Fibroblast of upper back skin (primary cell): ENCODE data around the gene PREB.
A peak's percentile ranks its signal among the peaks of the same experiment; 100 is the strongest.
"Not testable (repeated sequence)": the region's sequence is repeated elsewhere in the genome, so short reads cannot be mapped to it uniquely, and the experiment has no call there.

Source experiments
- DNase-seq: peaks from one replicate; pipeline ENCODE4 v3.0.0-alpha.2; 2013

The PREB gene, protein sequence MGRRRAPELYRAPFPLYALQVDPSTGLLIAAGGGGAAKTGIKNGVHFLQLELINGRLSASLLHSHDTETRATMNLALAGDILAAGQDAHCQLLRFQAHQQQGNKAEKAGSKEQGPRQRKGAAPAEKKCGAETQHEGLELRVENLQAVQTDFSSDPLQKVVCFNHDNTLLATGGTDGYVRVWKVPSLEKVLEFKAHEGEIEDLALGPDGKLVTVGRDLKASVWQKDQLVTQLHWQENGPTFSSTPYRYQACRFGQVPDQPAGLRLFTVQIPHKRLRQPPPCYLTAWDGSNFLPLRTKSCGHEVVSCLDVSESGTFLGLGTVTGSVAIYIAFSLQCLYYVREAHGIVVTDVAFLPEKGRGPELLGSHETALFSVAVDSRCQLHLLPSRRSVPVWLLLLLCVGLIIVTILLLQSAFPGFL

DNA sequence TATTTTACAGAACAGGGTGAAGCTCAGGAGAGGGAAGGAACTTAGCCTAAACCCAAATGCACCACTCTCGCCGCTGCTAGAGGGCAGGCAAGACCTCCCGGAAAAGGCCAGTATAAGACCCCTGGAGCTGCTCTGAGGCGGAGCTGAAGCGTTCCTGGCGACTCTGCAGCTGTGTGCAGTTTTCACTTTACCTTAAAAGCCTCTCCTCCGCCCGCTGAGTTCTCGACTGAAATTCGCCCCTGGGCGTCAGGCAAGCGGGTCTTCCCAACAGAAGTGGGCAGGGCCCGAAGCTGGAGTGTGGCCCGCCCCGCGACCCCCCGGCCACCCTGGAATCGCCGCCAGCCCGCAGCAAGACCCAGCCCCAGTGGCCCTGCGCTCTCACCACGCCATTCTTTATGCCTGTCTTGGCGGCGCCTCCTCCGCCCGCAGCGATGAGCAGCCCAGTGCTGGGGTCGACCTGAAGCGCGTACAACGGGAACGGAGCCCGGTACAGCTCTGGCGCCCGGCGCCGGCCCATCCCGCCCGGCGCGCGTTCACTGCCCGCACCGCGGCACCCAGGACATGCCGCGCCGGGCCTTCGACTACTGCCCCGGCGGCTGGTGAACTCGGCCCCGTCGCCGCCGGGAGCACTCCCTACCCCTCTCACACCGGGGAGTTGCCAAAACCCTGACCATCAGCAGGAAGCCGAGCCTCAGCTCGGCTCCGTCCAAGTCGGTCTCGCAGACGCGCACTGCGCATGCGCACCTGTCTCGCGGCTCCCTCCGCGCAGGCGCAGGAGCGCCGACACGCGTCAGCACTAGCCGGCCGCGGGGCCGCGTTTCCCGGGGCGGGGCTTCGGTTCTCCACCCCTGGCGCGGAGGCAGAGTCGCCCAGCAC is at the start of gene PREB:
PREB (minus strand) TSS at position 732 of the 876 bp plus-strand sequence; CDS start at position 517, 215 bp downstream.
- peak; percentile 95 for DNase-seq

DNA sequence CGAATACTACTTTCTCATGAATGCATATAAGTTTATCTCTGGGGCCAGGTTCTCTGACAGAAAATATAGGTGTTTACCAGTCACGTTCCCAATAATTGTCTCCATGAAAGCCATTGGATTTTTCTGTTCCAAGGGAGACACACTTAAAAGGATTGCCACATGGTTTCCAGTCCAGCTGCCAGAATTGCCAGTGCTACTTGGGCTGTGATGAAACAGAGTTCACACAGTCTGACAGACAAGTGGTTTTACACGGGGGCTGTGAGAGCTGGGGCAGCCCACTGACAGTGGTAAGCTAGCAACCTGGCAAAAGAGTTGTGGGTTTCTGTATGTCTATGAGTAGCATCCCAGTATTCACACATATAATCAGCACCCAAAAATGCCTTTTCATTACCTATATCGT is 49.7 kb upstream of the PREB start:
- no peak for DNase-seq

DNA sequence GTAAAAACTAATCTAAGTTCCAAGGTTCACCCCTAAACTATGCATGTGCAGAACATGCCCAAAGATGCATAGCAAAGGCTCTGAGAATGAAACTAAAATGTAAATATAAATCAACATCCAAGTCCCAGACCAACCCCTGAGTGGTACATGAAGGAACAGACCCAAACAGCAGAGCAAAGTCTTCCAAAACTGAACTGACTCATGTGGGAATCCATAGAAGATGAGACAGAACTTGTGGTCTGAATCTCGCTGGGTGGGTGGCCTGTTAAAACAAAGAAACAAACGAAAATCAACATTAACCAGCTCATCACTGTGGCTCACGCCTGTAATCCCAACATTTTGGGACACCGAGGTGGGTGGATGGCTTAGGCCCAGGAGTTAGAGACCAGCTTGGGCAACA is 47.9 kb upstream of the PREB start:
- peak; percentile 65 for DNase-seq

DNA sequence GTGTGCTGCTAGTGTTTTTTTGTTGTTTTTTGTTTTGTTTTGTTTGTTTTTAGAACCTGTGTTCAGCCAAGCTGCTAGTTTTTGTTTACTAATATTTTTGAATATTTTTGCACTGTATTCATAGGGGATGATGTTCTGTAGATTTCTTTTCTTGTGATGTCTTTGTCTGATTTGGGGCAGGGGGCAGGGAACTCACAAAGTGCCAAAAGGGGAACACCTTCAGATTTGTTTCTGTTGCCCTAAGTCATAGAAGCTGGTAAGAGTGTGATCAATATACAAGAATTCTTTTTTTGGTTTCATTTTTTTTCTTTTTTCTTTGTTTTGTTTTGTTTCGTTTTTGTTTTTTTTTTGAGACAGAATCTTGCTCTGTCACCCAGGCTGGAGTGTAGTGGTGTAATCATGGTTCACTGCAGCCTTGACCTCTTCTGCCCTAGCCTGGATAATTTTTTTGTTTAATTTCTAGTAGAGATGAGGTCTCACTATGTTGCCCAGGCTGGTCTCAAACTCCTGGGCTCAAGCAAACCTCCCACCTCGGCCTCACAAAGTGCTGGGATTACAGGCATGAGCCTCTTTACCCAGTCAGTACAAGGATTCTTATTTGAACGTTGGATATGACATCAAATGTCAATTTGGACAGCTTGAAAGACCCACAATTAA is 45.0 kb upstream of the PREB start:
- DNase-seq = no peak

DNA sequence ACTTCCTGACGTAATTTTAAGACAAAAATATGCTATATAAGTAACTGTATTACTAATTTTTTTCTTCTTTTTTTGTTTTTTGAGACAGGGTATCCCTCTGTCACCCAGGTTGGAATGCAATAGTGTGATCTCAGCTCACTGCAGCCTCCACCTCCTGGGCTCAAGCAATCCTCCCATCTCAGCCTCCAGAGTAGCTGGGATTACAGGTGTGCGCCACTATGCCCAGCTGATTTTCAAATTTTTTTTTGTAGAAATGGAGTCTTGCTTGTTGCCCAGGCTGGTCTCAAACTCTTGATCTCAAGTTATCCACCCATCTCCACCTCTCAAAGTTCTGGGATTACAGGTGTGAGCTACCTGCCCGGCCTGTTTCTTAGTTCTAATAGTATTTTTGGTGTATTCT is 44.0 kb upstream of the PREB start:
- no peak for DNase-seq

DNA sequence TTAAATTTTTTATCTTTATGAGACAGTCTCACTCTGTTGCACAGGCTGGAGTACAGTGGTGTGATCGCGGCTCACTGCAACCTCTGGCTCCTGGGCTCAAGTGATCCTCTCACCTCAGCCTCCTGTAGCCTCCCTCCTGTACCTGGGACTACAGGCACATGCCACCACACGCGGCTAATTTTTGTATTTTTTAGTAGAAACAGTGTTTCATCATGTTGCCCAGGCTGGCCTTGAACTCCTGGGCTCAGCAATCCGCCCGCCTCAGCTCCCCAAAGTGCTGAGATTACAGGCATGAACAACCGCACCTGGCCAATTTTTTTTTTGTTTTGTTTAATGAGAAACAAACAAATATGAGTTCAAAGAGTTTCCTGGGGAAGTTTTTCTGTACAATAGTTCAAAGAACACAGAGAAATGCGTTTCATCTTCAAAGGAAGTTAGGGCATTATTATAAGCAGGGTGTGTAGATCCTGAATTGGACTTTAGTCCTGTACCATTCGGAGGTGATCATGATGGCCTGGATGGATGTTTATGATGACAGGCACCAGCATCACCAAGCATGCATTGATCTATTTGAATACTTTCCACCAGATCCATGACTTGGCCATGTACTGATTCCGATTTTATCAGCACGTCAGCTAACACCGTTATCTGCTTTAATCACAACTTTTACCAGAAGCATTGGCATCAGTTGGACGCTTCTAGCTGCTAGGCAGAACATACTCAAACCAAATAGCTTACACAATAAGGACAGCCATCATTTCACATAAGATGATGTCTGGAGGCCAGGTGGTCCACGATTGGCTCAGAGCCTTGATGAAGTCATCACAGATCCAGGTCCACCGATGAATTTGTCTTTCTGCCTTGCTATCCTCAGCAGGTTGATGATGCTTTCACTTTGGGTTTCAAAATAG is 43.3 kb upstream of the PREB start:
- no peak for DNase-seq

DNA sequence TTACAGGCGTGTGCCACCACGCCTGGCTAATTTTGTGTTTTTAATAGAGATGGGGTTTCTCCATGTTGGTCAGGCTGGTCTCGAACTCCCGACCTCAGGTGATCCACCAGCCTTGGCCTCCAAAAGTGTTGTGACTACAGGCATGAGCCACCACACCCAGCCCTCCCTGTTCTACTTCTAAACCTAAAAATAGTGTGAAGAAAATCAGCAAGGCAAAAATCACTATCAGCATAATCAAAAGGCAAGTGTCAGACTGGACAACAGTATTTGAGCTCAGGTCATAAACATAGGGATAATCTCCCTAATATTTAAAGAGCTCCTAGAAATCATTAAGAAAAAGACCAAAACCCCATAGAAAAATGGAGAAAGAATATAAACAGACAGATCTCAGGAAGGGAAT is 41.3 kb upstream of the PREB start:
- DNase-seq = not testable (repeated sequence)

DNA sequence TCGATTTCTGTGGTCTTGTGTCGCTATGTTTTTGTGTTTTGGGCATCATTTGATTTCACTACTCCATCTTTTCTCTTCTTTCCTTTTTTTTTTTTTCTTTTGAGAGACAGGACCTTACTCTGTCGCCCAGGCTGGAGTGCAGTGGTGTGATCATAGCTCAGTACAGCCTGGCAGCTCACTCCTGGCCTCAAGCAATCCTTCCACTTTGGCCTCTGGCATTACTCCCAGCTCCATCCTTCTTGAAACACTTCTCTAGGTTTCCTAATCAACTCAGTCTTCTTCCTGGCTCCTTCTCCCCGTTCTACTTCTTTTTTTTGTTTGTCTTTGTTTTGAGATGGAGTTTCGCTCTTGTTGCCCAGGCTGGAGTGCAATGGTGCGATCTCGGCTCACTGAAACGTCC is 40.9 kb upstream of the PREB start:
- DNase-seq = no peak

DNA sequence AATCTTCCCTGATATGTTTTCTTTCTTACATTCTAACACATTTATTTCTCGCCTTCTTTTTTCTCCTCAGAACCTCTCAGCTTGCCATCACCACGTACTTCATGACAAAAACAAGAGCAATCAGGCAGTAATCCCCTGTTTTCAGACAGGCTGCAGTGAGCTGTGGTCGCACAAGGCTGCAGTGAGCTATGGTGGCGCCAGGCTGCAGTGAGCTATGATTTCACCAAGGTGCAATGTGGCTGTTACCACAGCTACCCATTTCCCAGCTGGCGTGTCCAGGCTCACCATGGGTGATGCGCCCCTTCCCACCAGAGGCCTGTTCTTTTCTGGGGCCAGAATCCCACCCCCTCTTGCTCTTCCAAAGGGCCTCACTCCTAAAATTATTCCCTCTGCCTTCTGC is 40.2 kb upstream of the PREB start:
- no peak for DNase-seq

DNA sequence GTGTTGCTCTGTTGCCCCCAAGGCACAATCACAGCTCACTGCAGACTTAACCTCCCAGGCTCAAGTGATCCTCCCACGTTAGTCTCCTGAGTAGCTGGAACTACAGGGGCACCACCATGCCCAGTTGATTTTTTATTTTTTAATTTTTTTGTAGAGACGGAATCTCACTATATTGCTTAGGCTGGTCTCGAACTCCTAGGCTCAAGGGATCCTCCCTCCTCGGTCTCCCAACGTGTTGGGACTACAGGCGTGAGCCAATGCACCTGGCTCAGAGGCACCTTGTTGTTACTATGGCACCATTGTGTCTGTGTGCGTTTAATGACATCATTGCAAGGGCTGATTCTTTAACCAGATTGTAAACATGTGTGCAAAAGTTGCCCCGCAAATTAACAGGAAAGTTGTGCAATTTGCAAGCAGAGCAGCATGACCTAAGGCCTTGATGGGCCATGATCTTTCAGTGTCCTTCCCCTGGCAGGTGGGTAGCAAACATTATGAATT is 37.0 kb upstream of the PREB start:
- DNase-seq = no peak

DNA sequence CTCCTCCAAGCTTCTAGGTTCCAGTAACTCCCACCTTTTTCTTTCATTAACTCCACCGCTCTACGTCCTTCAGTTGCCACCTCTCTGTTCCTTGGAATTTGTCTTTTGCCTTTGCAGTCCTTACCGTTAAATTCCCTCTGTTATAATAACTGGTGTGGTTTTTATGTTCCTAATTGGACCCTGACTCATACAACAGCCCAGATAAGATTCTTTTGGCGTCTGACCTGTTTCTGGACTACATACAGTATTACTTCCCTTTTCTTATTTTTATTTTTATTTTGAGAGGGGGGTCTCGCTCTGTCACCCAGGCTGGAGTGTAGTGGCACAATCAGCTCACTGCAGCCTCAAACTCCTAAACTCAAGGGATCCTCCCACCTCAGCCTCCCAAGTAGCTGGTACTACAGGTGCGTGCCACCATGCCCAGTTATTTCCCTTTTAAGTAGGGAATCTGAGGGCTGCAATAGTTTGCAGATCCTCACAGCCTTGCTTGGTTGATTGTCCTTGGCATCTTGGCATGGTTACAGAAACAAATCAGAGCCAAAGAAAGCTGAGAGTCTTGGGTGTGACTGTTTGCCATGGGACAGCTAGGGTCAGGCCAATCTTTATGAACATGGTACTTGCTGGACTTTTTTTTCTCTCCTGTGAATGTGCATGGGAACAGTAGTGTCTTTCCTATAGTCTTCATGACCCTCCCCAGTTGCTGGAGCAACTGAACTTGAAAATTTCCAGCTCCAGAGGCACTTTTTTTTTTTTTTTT is 36.3 kb upstream of the PREB start:
- no peak for DNase-seq

DNA sequence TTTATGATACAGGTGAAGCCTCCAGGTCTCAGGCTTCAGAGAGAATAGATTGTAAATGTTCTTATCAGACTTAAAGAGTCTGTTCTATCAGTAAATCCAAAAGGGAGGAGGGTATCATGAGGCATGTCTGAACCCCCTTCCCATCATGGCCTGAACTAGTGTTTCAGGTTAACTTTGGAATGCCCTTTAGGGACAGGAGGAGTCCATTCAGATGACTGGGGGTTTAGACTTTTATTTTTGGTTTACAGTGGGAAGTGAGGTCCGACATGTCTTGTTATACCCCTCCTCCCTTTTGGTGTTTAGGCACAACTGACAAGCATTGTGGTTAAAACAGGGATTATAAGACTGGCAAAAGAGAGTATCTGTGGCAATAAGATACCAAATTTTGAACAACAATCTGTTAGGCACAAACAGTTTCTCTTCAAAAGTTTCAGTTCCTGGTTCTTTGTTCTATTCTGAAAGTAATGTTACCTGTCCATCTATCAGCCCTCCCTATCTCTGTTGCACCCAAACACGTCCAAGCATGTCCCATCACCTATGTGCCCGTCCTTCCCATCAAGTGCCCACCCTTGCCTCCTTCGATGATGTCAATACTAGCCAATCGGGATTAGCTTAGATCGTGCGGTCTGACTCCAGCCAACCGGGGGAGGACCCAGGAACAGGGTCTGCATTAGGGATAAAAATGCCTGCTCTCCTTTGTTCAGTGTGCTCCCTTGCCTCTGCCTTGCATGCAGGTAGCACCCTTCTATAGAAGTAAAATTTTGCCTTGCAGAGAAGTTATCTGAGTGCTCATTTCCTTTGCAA is 30.7 kb upstream of the PREB start:
- DNase-seq = no peak

DNA sequence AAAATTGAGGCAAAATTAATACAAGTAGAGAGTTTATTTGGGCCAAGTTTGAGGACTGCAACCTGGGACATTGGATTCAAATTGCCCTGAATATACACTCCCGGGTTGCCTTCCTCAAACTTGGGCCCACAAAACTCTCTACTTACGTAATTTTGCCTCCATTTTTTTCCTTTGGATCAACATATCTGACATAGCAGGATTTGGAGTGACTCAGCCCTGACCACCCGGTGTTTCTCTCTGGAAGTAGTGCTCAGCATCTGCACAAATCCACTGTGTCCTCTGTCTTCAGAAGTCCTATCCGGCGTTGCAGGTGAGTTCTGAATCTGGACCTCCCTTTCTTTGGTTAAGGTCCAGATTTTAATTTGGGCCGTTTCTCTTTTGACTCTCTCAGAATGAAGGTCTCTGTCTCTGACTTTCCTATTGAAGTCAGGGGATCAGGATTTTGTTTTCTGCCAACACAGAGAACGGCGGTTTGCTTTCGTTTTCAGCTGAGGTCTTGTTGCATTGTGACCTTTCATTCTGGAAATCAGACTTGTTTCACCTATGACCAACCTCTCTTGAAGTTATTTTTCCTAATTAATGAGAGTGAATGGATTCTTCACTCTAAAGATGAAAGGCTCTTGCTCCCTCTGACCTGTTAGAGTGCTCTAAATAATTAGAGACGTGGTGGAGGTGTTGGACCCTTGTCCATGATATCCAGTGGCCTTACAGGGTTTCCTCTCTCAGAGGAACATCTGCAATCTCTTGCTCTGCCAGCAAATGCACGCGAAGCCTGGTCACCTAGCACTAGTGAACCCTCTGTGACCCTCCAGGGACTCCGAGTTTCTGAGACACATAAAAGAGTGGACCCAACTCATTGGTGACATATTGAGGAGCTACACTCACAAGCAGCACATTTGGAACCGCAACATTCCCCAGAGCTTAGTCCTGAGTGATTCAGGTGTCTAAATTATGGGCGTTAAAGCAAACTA is 28.0 kb upstream of the PREB start:
- peak; percentile 24 for DNase-seq

DNA sequence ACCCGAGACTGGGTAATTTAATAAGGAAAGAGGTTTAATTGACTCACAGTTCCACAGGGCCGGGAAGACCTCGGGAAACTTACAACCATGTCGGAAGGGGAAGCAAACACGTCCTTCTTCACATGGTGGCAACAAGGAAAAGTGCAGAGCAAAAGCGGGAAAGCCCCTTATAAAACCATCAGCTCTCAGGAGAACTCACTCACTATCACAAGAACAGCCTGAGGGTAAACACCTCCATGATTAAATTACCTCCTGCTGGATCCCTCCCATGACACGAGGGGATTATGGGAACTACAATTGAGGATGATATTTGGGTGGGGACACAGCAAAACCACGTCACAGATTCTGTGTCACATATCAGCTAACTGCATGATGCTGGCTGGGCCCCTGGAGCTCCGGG is 25.8 kb upstream of the PREB start:
- no peak for DNase-seq

DNA sequence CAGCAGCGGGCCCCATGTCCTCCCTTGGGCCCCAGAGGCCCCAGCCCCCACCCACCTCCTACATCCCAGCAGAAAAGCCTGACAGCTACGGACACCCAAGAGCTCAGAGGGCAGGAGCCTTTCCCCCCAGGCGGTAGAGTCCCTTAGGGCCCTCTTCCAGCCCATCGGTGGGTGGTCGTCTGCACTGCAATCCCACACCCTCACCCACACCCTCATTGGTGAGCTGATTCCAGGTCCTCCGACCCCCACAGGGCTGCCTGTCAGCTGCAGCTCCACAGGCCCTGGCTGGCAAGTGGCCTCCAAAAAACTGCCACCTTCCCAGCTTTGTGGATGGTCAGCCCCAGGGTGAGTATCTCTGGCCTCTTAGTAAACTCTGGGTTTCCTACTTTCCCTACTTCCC is 24.8 kb upstream of the PREB start:
- no peak for DNase-seq

DNA sequence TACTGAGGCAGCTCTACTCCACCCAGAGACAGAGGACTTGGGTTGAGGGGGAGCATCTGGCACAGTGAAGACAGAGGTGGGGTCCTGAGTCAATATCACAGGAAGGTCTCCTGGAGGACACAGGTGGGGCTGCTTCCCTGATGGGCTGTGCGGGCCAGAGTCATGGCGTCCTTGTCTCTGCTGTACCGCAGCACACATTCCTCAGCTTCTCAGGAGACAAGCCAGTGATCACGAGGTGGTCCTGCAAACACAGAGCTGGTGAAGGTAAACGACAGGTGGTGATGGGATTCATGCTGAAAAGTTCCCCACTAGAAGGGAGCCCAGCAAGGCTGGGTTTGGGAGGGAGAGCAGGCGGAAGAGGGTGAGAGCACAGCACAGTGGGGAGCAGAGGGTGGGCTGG is 24.0 kb upstream of the PREB start:
- DNase-seq = no peak

DNA sequence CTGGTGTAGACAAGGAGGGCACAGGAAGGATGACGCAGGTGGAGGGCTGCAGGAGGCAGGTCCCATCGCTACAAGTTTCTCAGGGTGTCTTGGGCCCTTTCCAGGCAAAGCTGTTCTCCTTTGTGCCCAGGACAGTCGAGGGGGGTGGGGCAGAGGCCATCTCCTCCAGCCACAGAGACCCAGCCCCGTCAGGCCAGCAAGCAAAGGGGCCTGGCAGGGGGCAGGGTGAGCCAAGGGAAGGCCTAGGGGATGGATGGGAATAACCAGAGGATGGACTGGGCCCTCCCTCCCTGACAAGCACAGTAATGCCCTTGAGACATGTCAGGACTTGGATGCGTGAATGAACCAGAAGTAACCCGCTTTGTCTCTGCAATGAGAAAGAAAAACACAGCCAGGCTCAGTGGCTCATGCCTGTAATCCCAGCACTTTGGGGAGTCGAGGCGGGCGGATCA is 20.7 kb upstream of the PREB start:
- DNase-seq = no peak

DNA sequence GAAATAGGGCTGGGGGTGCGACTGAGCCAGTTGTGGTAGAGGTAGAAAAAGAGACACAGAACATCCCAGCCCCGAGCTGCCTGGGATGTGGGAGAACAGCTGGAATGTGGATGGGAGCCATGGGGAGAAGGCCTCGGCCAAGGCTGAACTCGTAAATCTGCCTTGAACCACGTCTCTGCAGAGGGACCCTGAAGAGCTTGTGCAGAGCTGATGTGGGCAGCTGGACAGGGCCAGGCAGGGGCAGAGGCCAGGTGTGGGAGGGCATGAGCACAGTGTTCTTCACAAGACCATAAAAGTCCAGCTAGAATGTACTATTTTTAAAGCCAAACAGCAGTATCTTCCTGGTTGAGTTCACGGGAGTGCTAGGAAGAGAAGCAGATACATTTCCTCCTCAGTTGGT is 20.1 kb upstream of the PREB start:
- DNase-seq = no peak

DNA sequence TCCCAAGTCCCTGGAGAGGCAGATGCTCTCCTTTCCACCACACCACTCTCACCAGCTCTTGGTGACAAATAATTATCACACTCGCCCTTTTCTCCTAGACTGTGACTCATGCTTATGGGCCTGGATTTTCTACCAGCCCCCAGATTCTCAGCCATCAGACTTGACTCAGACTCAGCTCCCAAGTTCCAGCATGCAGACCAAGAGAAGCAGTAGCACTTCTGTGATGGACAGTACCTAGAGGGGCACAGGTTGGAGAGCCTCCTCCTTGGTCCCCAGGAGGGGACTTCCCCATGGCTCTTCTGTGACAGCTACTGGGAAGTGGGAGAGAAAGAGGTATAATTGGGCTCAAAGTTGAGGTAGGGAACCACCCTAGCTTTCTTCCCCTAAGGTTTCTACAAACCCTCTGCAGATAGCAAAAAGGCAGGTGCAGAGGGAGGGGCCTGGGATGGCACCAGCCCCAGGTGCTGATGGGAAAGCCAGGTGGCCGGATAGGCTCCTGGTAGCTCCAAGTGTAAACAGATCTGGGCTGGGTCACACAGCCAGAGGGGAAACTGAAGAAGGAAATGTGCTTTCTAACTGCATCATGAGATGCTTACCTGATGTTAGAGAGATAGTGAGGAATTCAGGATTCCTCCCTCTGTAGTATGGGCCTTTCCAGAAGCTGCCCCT is 18.5 kb upstream of the PREB start:
- peak; percentile 10 for DNase-seq
